ENCODE measurements around the gene FMNL1. TPM values are rescaled to one million over a fixed set of nuclear protein-coding genes. Genes with fewer than 3 reads are reported as not detected.

Gene FMNL1
- total RNA-seq, 1 experiment from 2014 or later, result 3.0 TPM

DNA sequence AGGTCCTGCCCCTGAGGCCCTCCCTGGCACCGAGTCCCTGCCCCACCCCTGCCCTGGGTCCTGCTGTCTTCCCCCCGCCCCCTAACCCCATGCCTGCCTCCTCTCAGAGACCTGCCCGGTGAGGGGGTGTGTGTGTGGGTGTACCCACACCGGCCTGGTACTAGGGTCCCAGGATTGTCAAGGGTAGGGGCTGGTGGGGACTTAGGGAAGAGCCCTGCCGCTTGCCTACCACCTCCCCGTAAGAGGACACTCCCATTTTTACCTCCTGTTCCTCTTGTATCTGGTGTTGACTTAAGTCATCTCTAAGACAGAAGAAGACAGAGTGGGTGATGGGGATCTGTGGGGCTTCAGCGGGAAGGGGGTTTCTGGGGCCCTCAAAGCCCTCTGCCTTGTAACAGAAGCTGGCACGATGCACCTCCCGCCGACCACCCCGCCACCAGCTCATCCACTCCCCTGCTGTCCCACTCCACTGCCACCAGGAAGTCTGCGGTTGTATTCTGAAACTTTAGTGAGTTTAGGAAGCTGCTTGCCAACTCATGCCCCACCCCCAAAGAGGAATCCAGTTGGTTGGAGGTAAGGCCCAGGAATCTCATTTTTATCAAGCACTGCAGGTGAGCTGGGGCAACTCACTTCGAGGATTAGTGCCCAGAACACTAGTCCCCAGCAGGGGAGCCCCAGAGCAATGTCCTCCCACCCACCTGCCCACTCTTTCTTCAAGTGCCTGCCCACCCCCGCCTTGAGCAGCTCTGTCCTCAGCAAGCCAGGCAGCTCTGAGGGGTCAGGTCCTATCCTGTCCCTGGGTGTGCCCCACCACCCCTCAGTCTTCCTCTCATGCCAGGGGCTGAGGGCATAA, 34.7 kb downstream of the FMNL1 start:
- Histone ChIP-seq H3K36me3 (ENCODE audit: control insufficient read depth, insufficient read depth, low read length) (no peaks in the 10 kb centered on the region; the same call in 1 of the 2 replicates), H3K4me1 (no peaks in the 10 kb centered on the region), H3K4me3 (ENCODE audit: low read depth, low read length) (no peak overlapping the region), H3K9me3 (no peaks in the 10 kb centered on the region), H3K27me3 (replicated peaks; ENCODE audit: control insufficient read depth, insufficient read depth, low read length) (no peaks in the 10 kb centered on the region)
- no peak overlapping the region for H3K4me3 Mint-ChIP-seq (ENCODE audit: unreplicated experiment)
- intact Hi-C loops (cut with micrococcal nuclease; ENCODE audit: unreplicated experiment), result no loop called here
- no peaks in the 10 kb centered on the region for H3K27me3 Mint-ChIP-seq (ENCODE audit: insufficient read depth, unreplicated experiment)
- TF ChIP-seq, protein P1, sequence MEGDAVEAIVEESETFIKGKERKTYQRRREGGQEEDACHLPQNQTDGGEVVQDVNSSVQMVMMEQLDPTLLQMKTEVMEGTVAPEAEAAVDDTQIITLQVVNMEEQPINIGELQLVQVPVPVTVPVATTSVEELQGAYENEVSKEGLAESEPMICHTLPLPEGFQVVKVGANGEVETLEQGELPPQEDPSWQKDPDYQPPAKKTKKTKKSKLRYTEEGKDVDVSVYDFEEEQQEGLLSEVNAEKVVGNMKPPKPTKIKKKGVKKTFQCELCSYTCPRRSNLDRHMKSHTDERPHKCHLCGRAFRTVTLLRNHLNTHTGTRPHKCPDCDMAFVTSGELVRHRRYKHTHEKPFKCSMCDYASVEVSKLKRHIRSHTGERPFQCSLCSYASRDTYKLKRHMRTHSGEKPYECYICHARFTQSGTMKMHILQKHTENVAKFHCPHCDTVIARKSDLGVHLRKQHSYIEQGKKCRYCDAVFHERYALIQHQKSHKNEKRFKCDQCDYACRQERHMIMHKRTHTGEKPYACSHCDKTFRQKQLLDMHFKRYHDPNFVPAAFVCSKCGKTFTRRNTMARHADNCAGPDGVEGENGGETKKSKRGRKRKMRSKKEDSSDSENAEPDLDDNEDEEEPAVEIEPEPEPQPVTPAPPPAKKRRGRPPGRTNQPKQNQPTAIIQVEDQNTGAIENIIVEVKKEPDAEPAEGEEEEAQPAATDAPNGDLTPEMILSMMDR (IDR thresholded peaks at IDR 0.05; ENCODE audit: insufficient read depth in 1 of 2, low read depth in 1 of 2, low read length in 1 of 2, severe bottlenecking in 1 of 2, unreplicated experiment in 1 of 2), result peak in 1 of 2 experiments; percentile 13
- no peak overlapping the region for H3K27ac Mint-ChIP-seq (ENCODE audit: unreplicated experiment)
- H3K9me3 Mint-ChIP-seq (ENCODE audit: unreplicated experiment), result no peaks in the 10 kb centered on the region
- BruUV-seq (replicated peaks), result no TSS peak
- DNase-seq, result no peak
- peaks cover 4% of the 10 kb centered on the region for H3K36me3 Mint-ChIP-seq (ENCODE audit: insufficient read depth, unreplicated experiment)
- no peaks in the 10 kb centered on the region for H3K4me1 Mint-ChIP-seq (ENCODE audit: low read depth, unreplicated experiment)
- ChIA-PET CTCF (interaction anchor here (0.7 to 2.5 kb wide), 2 partner anchors 9 to 52 kb away, joined by 3 to 7 read pairs; no protein-coding TSS in a partner anchor), POLR2A (no interaction called here)

- no peaks in the 10 kb centered on the region for H3K36me3 ChIP-seq (ENCODE audit: control insufficient read depth, insufficient read depth, low read length)
- H3K4me1 ChIP-seq, result no peaks in the 10 kb centered on the region
- TF ChIP-seq, protein P1 (IDR thresholded peaks at IDR 0.05; ENCODE audit: insufficient read depth in 1 of 2, low read depth in 1 of 2, low read length in 1 of 2, severe bottlenecking in 1 of 2, unreplicated experiment in 1 of 2), result no peak
- no TSS peak for BruUV-seq (replicated peaks)
- H3K9me3 ChIP-seq, result no peaks in the 10 kb centered on the region
- POLR2A ChIA-PET, result no interaction called here
- Mint-ChIP-seq H3K9me3 (ENCODE audit: unreplicated experiment) (no peaks in the 10 kb centered on the region), H3K4me3 (ENCODE audit: unreplicated experiment) (no peak overlapping the region), H3K4me1 (ENCODE audit: low read depth, unreplicated experiment) (no peaks in the 10 kb centered on the region), H3K36me3 (ENCODE audit: insufficient read depth, unreplicated experiment) (peaks cover 4% of the 10 kb centered on the region), H3K27me3 (ENCODE audit: insufficient read depth, unreplicated experiment) (no peaks in the 10 kb centered on the region), H3K27ac (ENCODE audit: unreplicated experiment) (no peak overlapping the region)
- H3K27me3 ChIP-seq (replicated peaks; ENCODE audit: control insufficient read depth, insufficient read depth, low read length), result no peaks in the 10 kb centered on the region
- intact Hi-C loops (cut with micrococcal nuclease; ENCODE audit: unreplicated experiment), result no loop called here
- no peak overlapping the region for H3K4me3 ChIP-seq (ENCODE audit: low read depth, low read length)
- CTCF ChIA-PET, result interaction anchor here (0.6 to 2.5 kb wide), 2 partner anchors 10 to 108 kb away, joined by 3 to 7 read pairs; no protein-coding TSS in a partner anchor
- DNase-seq, result no peak
These were observed 35.4 kb downstream of the FMNL1 start for GRCh38 chr17:45257115-45257514.

GRCh38 chr17:45258981-45259380, 37.3 kb downstream of the FMNL1 start:
- H3K4me1 Mint-ChIP-seq (ENCODE audit: low read depth, unreplicated experiment), result no peaks in the 10 kb centered on the region
- Histone ChIP-seq H3K9me3 (no peaks in the 10 kb centered on the region), H3K4me3 (ENCODE audit: low read depth, low read length) (no peak overlapping the region), H3K36me3 (ENCODE audit: control insufficient read depth, insufficient read depth, low read length) (no peaks in the 10 kb centered on the region), H3K4me1 (no peaks in the 10 kb centered on the region), H3K27me3 (replicated peaks; ENCODE audit: control insufficient read depth, insufficient read depth, low read length) (no peaks in the 10 kb centered on the region)
- BruUV-seq (replicated peaks), result no TSS peak
- POLR2A ChIA-PET, result no interaction called here
- H3K4me3 Mint-ChIP-seq (ENCODE audit: unreplicated experiment), result no peak overlapping the region
- TF ChIP-seq, protein P1 (IDR thresholded peaks at IDR 0.05; ENCODE audit: insufficient read depth in 1 of 2, low read depth in 1 of 2, low read length in 1 of 2, severe bottlenecking in 1 of 2, unreplicated experiment in 1 of 2), result no peak
- peaks cover 11% of the 10 kb centered on the region for H3K36me3 Mint-ChIP-seq (ENCODE audit: insufficient read depth, unreplicated experiment)
- no peaks in the 10 kb centered on the region for H3K9me3 Mint-ChIP-seq (ENCODE audit: unreplicated experiment)
- H3K27ac Mint-ChIP-seq (ENCODE audit: unreplicated experiment), result no peak overlapping the region
- intact Hi-C loops (cut with micrococcal nuclease; ENCODE audit: unreplicated experiment), result no loop called here
- H3K27me3 Mint-ChIP-seq (ENCODE audit: insufficient read depth, unreplicated experiment), result no peaks in the 10 kb centered on the region
- CTCF ChIA-PET, result interaction anchor here (0.8 to 1.3 kb wide), 2 partner anchors 18 to 123 kb away, joined by 3 to 4 read pairs; partner anchors contain the start of gene ACBD4
- DNase-seq, result no peak
